Type B pancreatic cell (in vitro differentiated cells): ENCODE data around the gene RAD1. TPM values are rescaled to one million over a fixed set of nuclear protein-coding genes. Genes with fewer than 3 reads are reported as not detected.

Experiments used
- DNase-seq: peaks from one replicate; pipeline ENCODE4 v3.0.0; 2021; ENCODE audit warnings: mixed read lengths; ENCODE audit not compliant: unreplicated experiment; ENCODE audit errors: extremely low spot score
- H3K27ac Mint-ChIP-seq: 2 replicates; pipeline ENCODE4 v1.8.0; 2021; ENCODE audit warnings: mild to moderate bottlenecking, mixed read lengths
- H3K27me3 Mint-ChIP-seq: 2 replicates; pipeline ENCODE4 v1.8.0; 2021; ENCODE audit warnings: mixed read lengths
- H3K36me3 Mint-ChIP-seq: 2 replicates; pipeline ENCODE4 v1.8.0; 2021; ENCODE audit warnings: mixed read lengths
- H3K4me1 Mint-ChIP-seq: one replicate; pipeline ENCODE4 v1.8.0; 2021; ENCODE audit warnings: mixed read lengths; ENCODE audit not compliant: unreplicated experiment
- H3K4me3 Mint-ChIP-seq: 2 replicates; pipeline ENCODE4 v1.8.0; 2021; ENCODE audit warnings: mild to moderate bottlenecking, mixed read lengths
- H3K9me3 Mint-ChIP-seq: 2 replicates; pipeline ENCODE4 v1.8.0; 2021; ENCODE audit warnings: mixed read lengths
- total RNA-seq: library from RNA; stranded (reverse); gene quantifications from 2 replicates; pipeline ENCODE4 v1.2.1, GENCODE V29; 2021; ENCODE audit warnings: low replicate concordance
- TF ChIP-seq, protein P1 (sequence below): fragments of 200-600 bp; sonication (generic); conservative IDR thresholded peaks from 2 replicates; pipeline ENCODE4 v1.5.0; 2021; ENCODE audit warnings: antibody characterized with exemption, mild to moderate bottlenecking

Gene RAD1
- total RNA-seq, 1 donor from 2014 or later = 20.9 TPM

GRCh38 chr5:34944044-34944443, 28.7 kb upstream of the RAD1 start:
- no peak overlapping the region for H3K27ac Mint-ChIP-seq
- H3K9me3 Mint-ChIP-seq = no peaks in the 10 kb centered on the region
- TF ChIP-seq, protein P1, sequence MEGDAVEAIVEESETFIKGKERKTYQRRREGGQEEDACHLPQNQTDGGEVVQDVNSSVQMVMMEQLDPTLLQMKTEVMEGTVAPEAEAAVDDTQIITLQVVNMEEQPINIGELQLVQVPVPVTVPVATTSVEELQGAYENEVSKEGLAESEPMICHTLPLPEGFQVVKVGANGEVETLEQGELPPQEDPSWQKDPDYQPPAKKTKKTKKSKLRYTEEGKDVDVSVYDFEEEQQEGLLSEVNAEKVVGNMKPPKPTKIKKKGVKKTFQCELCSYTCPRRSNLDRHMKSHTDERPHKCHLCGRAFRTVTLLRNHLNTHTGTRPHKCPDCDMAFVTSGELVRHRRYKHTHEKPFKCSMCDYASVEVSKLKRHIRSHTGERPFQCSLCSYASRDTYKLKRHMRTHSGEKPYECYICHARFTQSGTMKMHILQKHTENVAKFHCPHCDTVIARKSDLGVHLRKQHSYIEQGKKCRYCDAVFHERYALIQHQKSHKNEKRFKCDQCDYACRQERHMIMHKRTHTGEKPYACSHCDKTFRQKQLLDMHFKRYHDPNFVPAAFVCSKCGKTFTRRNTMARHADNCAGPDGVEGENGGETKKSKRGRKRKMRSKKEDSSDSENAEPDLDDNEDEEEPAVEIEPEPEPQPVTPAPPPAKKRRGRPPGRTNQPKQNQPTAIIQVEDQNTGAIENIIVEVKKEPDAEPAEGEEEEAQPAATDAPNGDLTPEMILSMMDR = no peak
- H3K27me3 Mint-ChIP-seq = no peaks in the 10 kb centered on the region
- H3K4me1 Mint-ChIP-seq = no peaks in the 10 kb centered on the region
- peaks cover 40% of the 10 kb centered on the region for H3K36me3 Mint-ChIP-seq
- DNase-seq = no peak
- no peak overlapping the region for H3K4me3 Mint-ChIP-seq

- no peak overlapping the region for H3K4me3 Mint-ChIP-seq
- H3K27me3 Mint-ChIP-seq = no peaks in the 10 kb centered on the region
- no peaks in the 10 kb centered on the region for H3K4me1 Mint-ChIP-seq
- TF ChIP-seq, protein P1 = no peak
- no peak overlapping the region for H3K27ac Mint-ChIP-seq
- no peaks in the 10 kb centered on the region for H3K9me3 Mint-ChIP-seq
- peaks cover 41% of the 10 kb centered on the region for H3K36me3 Mint-ChIP-seq
- no peak for DNase-seq
Observed at GRCh38 chr5:34941936-34942335, 26.6 kb upstream of the RAD1 start.

- Mint-ChIP-seq H3K4me3 (no peak overlapping the region), H3K27ac (no peak overlapping the region), H3K4me1 (peaks cover 17% of the 10 kb centered on the region), H3K27me3 (no peaks in the 10 kb centered on the region), H3K36me3 (peaks cover 23% of the 10 kb centered on the region), H3K9me3 (no peaks in the 10 kb centered on the region)
- DNase-seq = no peak
- TF ChIP-seq, protein P1 = no peak
Observed at GRCh38 chr5:34932947-34933346, 17.6 kb upstream of the RAD1 start.

GRCh38 chr5:34930870-34931269, 15.6 kb upstream of the RAD1 start:
- H3K36me3 Mint-ChIP-seq = peaks cover 16% of the 10 kb centered on the region
- peak overlapping the region; percentile 98 for H3K27ac Mint-ChIP-seq
- H3K27me3 Mint-ChIP-seq = no peaks in the 10 kb centered on the region
- no peaks in the 10 kb centered on the region for H3K9me3 Mint-ChIP-seq
- peak overlapping the region; percentile 99 for H3K4me3 Mint-ChIP-seq
- peaks cover 17% of the 10 kb centered on the region for H3K4me1 Mint-ChIP-seq
- TF ChIP-seq, protein P1 = no peak
- DNase-seq = no peak

- TF ChIP-seq, protein P1 = peak; percentile 6
- peaks cover 14% of the 10 kb centered on the region for H3K36me3 Mint-ChIP-seq
- DNase-seq = no peak
- peaks cover 17% of the 10 kb centered on the region for H3K4me1 Mint-ChIP-seq
- H3K9me3 Mint-ChIP-seq = no peaks in the 10 kb centered on the region
- H3K27me3 Mint-ChIP-seq = no peaks in the 10 kb centered on the region
- peak overlapping the region; percentile 99 for H3K4me3 Mint-ChIP-seq
- H3K27ac Mint-ChIP-seq = peak overlapping the region; percentile 98
Observed at GRCh38 chr5:34930462-34930844, 15.1 kb upstream of the RAD1 start.
